ENCODE data around the gene PINLYP.

DNA sequence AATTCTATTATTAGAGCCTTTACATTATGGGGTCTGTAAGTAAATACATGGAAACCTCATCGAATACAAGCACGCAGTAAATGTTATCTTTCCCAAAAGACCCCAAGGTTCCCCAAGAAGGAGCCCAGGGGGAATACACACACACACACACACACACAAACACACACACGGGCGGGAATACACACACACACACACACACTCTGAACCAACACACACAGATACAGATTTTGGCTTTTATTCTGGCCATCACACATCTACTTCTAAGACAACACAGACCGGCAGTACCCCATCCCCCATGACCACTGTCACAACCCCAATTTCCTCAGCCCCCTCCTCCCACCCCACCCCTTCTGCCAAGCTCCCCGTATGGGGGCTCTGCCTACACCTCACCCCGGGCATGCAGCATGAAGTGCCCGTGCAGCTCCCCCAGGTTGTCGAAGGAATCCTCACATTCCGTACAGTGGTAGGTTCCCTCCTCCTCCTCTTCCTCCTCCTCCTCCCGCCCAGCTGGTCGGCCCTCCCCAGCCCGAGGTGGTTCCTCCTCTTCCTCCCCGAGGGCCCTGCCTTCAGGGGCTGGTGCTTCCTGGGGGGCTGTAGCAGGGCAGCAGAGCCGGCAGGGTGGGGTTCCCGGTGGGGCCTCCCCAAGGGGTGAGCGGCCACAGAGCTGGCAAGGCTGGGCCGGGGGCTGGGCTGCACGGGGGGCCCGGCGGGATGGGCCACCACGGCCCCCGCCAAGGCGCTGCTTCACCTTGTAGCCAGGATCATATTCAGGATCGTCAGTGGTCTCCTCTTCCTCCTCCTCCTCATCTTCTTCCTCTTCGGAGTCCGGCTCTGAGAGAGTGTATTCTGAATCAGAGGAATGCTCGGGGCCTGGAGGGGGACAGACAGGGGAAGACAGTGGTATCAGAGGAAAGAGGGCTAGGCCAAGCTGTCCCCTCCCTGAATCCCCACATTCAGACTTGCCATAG lies 31.9 kb downstream of the PINLYP start:
- no peak for TF ChIP-seq ZNF565 (CRISPR knock-in tag; conservative IDR thresholded peaks at IDR 0.05; ENCODE audit: low read depth)
- no peak for TF ChIP-seq PATZ1 (CRISPR knock-in tag; IDR thresholded peaks at IDR 0.05; ENCODE audit: borderline replicate concordance)
- TF ChIP-seq, protein P1, sequence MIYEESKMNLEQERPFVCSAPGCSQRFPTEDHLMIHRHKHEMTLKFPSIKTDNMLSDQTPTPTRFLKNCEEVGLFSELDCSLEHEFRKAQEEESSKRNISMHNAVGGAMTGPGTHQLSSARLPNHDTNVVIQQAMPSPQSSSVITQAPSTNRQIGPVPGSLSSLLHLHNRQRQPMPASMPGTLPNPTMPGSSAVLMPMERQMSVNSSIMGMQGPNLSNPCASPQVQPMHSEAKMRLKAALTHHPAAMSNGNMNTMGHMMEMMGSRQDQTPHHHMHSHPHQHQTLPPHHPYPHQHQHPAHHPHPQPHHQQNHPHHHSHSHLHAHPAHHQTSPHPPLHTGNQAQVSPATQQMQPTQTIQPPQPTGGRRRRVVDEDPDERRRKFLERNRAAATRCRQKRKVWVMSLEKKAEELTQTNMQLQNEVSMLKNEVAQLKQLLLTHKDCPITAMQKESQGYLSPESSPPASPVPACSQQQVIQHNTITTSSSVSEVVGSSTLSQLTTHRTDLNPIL (CRISPR knock-in tag; IDR thresholded peaks at IDR 0.05; ENCODE audit: low read depth): no peak
- no peak for TF ChIP-seq TOX (CRISPR knock-in tag; IDR thresholded peaks at IDR 0.05; ENCODE audit: borderline replicate concordance)
- no peak for TF ChIP-seq ESRRG (CRISPR knock-in tag; IDR thresholded peaks at IDR 0.05)
